NT2/D1 (cell line): ENCODE measurements around the gene C2orf72.

Experiments used
- YY1 ChIP-seq: IDR thresholded peaks from 2 replicates; pipeline ENCODE4 v1.6.1; 2011; ENCODE audit not compliant: insufficient read length, insufficient read depth
- ZNF274 ChIP-seq: IDR thresholded peaks from 2 replicates; pipeline ENCODE4 v1.6.1; 2011; ENCODE audit warnings: mild to moderate bottlenecking, low read depth, low read length

GRCh38 chr2:231002641-231003040 lies 34.7 kb upstream of the C2orf72 start:
- TF ChIP-seq ZNF274 (no peak), YY1 (no peak)
